ENCODE results near the gene TMEM86A. TPM values are rescaled to one million over a fixed set of nuclear protein-coding genes. Genes with fewer than 3 reads are reported as not detected.
"Not testable (repeated sequence)": the region's sequence is repeated elsewhere in the genome, so short reads cannot be mapped to it uniquely, and the experiment has no call there.

TMEM86A gene
- total and polyA plus RNA-seq, 2 of the 13 experiments (the other 11 are each of a cell fraction or from before 2014, with no cell fraction given), result 0.03 to 0.07 TPM

- no peak for TF ChIP-seq ZMAT3 (CRISPR knock-in tag; conservative IDR thresholded peaks at IDR 0.05)
Measured at GRCh38 chr11:18677560-18677959, 21.0 kb upstream of the TMEM86A start (continued).

DNA sequence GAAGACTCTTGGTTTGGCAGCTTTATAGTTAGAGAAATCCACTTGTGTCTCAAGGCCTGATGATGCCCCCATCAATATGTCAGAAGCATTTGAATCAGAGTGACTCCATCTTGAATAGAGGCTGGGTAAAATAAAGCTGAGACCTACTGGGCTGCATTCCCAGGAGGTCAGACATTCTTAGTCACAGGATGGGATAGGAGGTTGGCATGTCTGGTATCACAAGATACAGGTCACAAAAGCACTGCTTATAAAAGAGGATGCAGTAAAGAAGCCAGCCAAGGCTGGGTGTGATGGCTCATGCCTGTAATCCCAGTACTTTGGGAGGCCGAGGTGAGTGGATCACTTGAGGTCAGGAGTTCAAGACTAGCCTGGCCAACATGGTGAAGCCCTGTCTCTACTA lies 16.6 kb upstream of the TMEM86A start:
- H3K27me3 ChIP-seq (ENCODE audit: control insufficient read depth in 1 of 2, insufficient read depth in 2 of 2, low read length in 2 of 2); H3K9ac ChIP-seq (ENCODE audit: insufficient read depth, low read depth, low read length); FAIRE-seq; H3K4me2 ChIP-seq (ENCODE audit: low read depth, low read length); DNase-seq (ENCODE audit: low spot score); H3K36me3 ChIP-seq (replicated peaks in 1 of 2; ENCODE audit: control insufficient read depth in 1 of 2, insufficient read depth in 2 of 2, low read length in 2 of 2); intact Hi-C loops (cut with micrococcal nuclease; ENCODE audit: unreplicated experiment); H4K20me1 ChIP-seq (ENCODE audit: insufficient read depth, low read length); CTCF ChIA-PET (ENCODE audit: low intra/inter-chr PET ratio, low total read pairs); H3K4me3 ChIP-seq (replicated peaks in 1 of 3; ENCODE audit: insufficient read depth in 1 of 3, low read depth in 2 of 3, low read length in 3 of 3); H3K79me2 ChIP-seq (ENCODE audit: insufficient read depth, low read length); in situ Hi-C loops (cut with HindIII; ENCODE audit: extremely low pct_ligation_motif_present, low pct_unique_long_range_greater_than_20kb); ATAC-seq; H3K9me3 ChIP-seq (ENCODE audit: low read length); BruUV-seq (replicated peaks); POLR2A ChIA-PET; H2AFZ ChIP-seq (ENCODE audit: low read length); H3K27ac ChIP-seq (ENCODE audit: extremely low read length, insufficient read depth, low read length): not testable (repeated sequence)
- 0% methylated on average over 1 of the region's 1 CpG for WGBS (ENCODE audit: low lambda C conversion rate)
- H3K4me1 ChIP-seq (ENCODE audit: insufficient read depth, low read length), result peaks cover 16% of the 10 kb centered on the region

- Histone ChIP-seq H2AFZ (ENCODE audit: low read length) (no peak overlapping the region), H3K9ac (ENCODE audit: insufficient read depth, low read depth, low read length) (no peak overlapping the region), H3K4me1 (ENCODE audit: insufficient read depth, low read length) (peaks cover 16% of the 10 kb centered on the region), H3K27ac (ENCODE audit: extremely low read length, insufficient read depth, low read length) (no peak overlapping the region), H3K79me2 (ENCODE audit: insufficient read depth, low read length) (no peaks in the 10 kb centered on the region), H3K36me3 (replicated peaks in 1 of 2; ENCODE audit: control insufficient read depth in 1 of 2, insufficient read depth in 2 of 2, low read length in 2 of 2) (no peaks in the 10 kb centered on the region), H3K27me3 (ENCODE audit: control insufficient read depth in 1 of 2, insufficient read depth in 2 of 2, low read length in 2 of 2) (peaks cover 2 to 8% of the 10 kb centered on the region in 2 experiments; a peak in 3 of 5 replicates), H3K9me3 (ENCODE audit: low read length) (no peaks in the 10 kb centered on the region), H3K4me3 (replicated peaks in 1 of 3; ENCODE audit: insufficient read depth in 1 of 3, low read depth in 2 of 3, low read length in 3 of 3) (no peak overlapping the region), H3K4me2 (ENCODE audit: low read depth, low read length) (no peak overlapping the region), H4K20me1 (ENCODE audit: insufficient read depth, low read length) (no peaks in the 10 kb centered on the region)
- intact Hi-C loops (cut with micrococcal nuclease; ENCODE audit: unreplicated experiment) (no loop called here), in situ Hi-C loops (cut with HindIII; ENCODE audit: extremely low pct_ligation_motif_present, low pct_unique_long_range_greater_than_20kb) (no loop called here)
- ChIA-PET CTCF (ENCODE audit: low intra/inter-chr PET ratio, low total read pairs) (no interaction called here), POLR2A (no interaction called here)
- FAIRE-seq, result no peak
- BruUV-seq (replicated peaks), result no TSS peak
- WGBS (ENCODE audit: low lambda C conversion rate), result 34% methylated on average over 3 of the region's 3 CpGs
- no peak for ATAC-seq
- DNase-seq (ENCODE audit: low spot score), result no peak
- TF ChIP-seq ZSCAN25 (CRISPR knock-in tag; IDR thresholded peaks at IDR 0.05) (no peak), ZNF230 (CRISPR knock-in tag; IDR thresholded peaks at IDR 0.05) (no peak), KMT2B (CRISPR knock-in tag; IDR thresholded peaks at IDR 0.05) (no peak), ZNF577 (CRISPR knock-in tag; IDR thresholded peaks at IDR 0.05; ENCODE audit: borderline replicate concordance, low read depth) (no peak), EHMT2 (IDR thresholded peaks at IDR 0.05; ENCODE audit: borderline replicate concordance, low read depth, low read length) (no peak), ZNF33B (CRISPR knock-in tag; IDR thresholded peaks at IDR 0.05) (no peak), ZEB1 (IDR thresholded peaks at IDR 0.05; ENCODE audit: insufficient replicate concordance, low read depth) (no peak), ZFP1 (CRISPR knock-in tag; IDR thresholded peaks at IDR 0.05) (no peak), ZNF17 (CRISPR knock-in tag; IDR thresholded peaks at IDR 0.05) (no peak), IKZF5 (CRISPR knock-in tag; IDR thresholded peaks at IDR 0.05) (no peak)
- TF ChIP-seq, protein P1, sequence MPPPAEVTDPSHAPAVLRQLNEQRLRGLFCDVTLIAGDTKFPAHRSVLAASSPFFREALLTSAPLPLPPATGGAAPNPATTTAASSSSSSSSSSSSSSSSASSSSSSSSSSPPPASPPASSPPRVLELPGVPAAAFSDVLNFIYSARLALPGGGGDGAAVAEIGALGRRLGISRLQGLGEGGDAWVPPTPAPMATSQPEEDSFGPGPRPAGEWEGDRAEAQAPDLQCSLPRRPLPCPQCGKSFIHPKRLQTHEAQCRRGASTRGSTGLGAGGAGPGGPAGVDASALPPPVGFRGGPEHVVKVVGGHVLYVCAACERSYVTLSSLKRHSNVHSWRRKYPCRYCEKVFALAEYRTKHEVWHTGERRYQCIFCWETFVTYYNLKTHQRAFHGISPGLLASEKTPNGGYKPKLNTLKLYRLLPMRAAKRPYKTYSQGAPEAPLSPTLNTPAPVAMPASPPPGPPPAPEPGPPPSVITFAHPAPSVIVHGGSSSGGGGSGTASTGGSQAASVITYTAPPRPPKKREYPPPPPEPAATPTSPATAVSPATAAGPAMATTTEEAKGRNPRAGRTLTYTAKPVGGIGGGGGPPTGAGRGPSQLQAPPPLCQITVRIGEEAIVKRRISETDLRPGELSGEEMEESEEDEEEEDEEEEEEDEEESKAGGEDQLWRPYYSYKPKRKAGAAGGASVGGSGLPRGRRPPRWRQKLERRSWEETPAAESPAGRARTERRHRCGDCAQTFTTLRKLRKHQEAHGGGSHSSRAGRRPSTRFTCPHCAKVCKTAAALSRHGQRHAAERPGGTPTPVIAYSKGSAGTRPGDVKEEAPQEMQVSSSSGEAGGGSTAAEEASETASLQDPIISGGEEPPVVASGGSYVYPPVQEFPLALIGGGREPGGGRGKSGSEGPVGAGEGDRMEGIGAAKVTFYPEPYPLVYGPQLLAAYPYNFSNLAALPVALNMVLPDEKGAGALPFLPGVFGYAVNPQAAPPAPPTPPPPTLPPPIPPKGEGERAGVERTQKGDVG (CRISPR knock-in tag; IDR thresholded peaks at IDR 0.05; ENCODE audit: borderline replicate concordance), result no peak
- TF ChIP-seq, protein P2, sequence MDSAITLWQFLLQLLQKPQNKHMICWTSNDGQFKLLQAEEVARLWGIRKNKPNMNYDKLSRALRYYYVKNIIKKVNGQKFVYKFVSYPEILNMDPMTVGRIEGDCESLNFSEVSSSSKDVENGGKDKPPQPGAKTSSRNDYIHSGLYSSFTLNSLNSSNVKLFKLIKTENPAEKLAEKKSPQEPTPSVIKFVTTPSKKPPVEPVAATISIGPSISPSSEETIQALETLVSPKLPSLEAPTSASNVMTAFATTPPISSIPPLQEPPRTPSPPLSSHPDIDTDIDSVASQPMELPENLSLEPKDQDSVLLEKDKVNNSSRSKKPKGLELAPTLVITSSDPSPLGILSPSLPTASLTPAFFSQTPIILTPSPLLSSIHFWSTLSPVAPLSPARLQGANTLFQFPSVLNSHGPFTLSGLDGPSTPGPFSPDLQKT (CRISPR knock-in tag; IDR thresholded peaks at IDR 0.05; ENCODE audit: borderline replicate concordance), result no peak
Measured at GRCh38 chr11:18682466-18682865, 16.1 kb upstream of the TMEM86A start.
